Measurements from ENCODE around the gene CD7. TPM values are rescaled to one million over a fixed set of nuclear protein-coding genes. Genes with fewer than 3 reads are reported as not detected.

CD7 gene
- total RNA-seq, 1 donor from 2014 or later = not detected

- H3K4me1 Mint-ChIP-seq (ENCODE audit: unreplicated experiment) = peaks cover 39% of the 10 kb centered on the region
- no peak overlapping the region for H3K27ac Mint-ChIP-seq (ENCODE audit: unreplicated experiment)
- H3K27me3 Mint-ChIP-seq (ENCODE audit: unreplicated experiment) = peaks cover 33% of the 10 kb centered on the region
- H3K4me3 Mint-ChIP-seq (ENCODE audit: unreplicated experiment) = no peak overlapping the region
- TF ChIP-seq CTCF (IDR thresholded peaks at IDR 0.05; ENCODE audit: unreplicated experiment) = no peak
- no peak for DNase-seq (ENCODE audit: low spot score)
- peaks cover 13% of the 10 kb centered on the region for H3K36me3 Mint-ChIP-seq (ENCODE audit: low read depth, unreplicated experiment)
- no peaks in the 10 kb centered on the region for H3K9me3 Mint-ChIP-seq (ENCODE audit: unreplicated experiment)
Measured at GRCh38 chr17:82275326-82275725, 42.1 kb downstream of the CD7 start.

GRCh38 chr17:82274134-82275020 lies 43.0 kb downstream of the CD7 start:
- no peak overlapping the region for H3K27ac Mint-ChIP-seq (ENCODE audit: unreplicated experiment)
- peaks cover 45% of the 10 kb centered on the region for H3K4me1 Mint-ChIP-seq (ENCODE audit: unreplicated experiment)
- H3K9me3 Mint-ChIP-seq (ENCODE audit: unreplicated experiment) = no peaks in the 10 kb centered on the region
- DNase-seq (ENCODE audit: low spot score) = no peak
- H3K36me3 Mint-ChIP-seq (ENCODE audit: low read depth, unreplicated experiment) = peaks cover 21% of the 10 kb centered on the region
- TF ChIP-seq CTCF (IDR thresholded peaks at IDR 0.05; ENCODE audit: unreplicated experiment) = no peak
- H3K27me3 Mint-ChIP-seq (ENCODE audit: unreplicated experiment) = peaks cover 33% of the 10 kb centered on the region
- H3K4me3 Mint-ChIP-seq (ENCODE audit: unreplicated experiment) = peak overlapping the region; percentile 73

- Mint-ChIP-seq H3K36me3 (ENCODE audit: low read depth, unreplicated experiment) (peaks cover 21% of the 10 kb centered on the region), H3K27ac (ENCODE audit: unreplicated experiment) (peak within 1 kb of the TSS; percentile 96), H3K4me3 (ENCODE audit: unreplicated experiment) (peak within 1 kb of the TSS; percentile 95), H3K9me3 (ENCODE audit: unreplicated experiment) (no peaks in the 10 kb centered on the region), H3K4me1 (ENCODE audit: unreplicated experiment) (peaks cover 36% of the 10 kb centered on the region), H3K27me3 (ENCODE audit: unreplicated experiment) (peaks cover 34% of the 10 kb centered on the region)
- peak; percentile 92 for DNase-seq (ENCODE audit: low spot score)
- no peak for TF ChIP-seq CTCF (IDR thresholded peaks at IDR 0.05; ENCODE audit: unreplicated experiment)
Measured at GRCh38 chr17:82273327-82274133, 43.9 kb downstream of the CD7 start, which contains the start of gene CSNK1D. Gene CSNK1D (minus strand): TSS chr17:82273700. CDS start chr17:82273381, 319 bp downstream.

GRCh38 chr17:82272495-82273326 lies 44.7 kb downstream of the CD7 start:
- H3K9me3 Mint-ChIP-seq (ENCODE audit: unreplicated experiment) = no peaks in the 10 kb centered on the region
- peaks cover 28% of the 10 kb centered on the region for H3K4me1 Mint-ChIP-seq (ENCODE audit: unreplicated experiment)
- peaks cover 21% of the 10 kb centered on the region for H3K36me3 Mint-ChIP-seq (ENCODE audit: low read depth, unreplicated experiment)
- H3K27ac Mint-ChIP-seq (ENCODE audit: unreplicated experiment) = peak overlapping the region; percentile 87
- peak overlapping the region; percentile 95 for H3K4me3 Mint-ChIP-seq (ENCODE audit: unreplicated experiment)
- no peak for TF ChIP-seq CTCF (IDR thresholded peaks at IDR 0.05; ENCODE audit: unreplicated experiment)
- peaks cover 29% of the 10 kb centered on the region for H3K27me3 Mint-ChIP-seq (ENCODE audit: unreplicated experiment)
- DNase-seq (ENCODE audit: low spot score) = peak; percentile 56

Data from endothelial cell (in vitro differentiated cells).